GM19324 (cell line): ENCODE data around the gene ALDH8A1.

ENCODE experiments used
- ATAC-seq: cut with Tn5 transposase; IDR thresholded peaks from one replicate; pipeline ENCODE4 v1.9.1; 2021; ENCODE audit warnings: mild to moderate bottlenecking, moderate library complexity; ENCODE audit not compliant: unreplicated experiment, low FRiP score

The ALDH8A1 gene

GRCh38 chr6:134954272-134955000 lies 4.5 kb upstream of the ALDH8A1 start:
- no peak for ATAC-seq

DNA sequence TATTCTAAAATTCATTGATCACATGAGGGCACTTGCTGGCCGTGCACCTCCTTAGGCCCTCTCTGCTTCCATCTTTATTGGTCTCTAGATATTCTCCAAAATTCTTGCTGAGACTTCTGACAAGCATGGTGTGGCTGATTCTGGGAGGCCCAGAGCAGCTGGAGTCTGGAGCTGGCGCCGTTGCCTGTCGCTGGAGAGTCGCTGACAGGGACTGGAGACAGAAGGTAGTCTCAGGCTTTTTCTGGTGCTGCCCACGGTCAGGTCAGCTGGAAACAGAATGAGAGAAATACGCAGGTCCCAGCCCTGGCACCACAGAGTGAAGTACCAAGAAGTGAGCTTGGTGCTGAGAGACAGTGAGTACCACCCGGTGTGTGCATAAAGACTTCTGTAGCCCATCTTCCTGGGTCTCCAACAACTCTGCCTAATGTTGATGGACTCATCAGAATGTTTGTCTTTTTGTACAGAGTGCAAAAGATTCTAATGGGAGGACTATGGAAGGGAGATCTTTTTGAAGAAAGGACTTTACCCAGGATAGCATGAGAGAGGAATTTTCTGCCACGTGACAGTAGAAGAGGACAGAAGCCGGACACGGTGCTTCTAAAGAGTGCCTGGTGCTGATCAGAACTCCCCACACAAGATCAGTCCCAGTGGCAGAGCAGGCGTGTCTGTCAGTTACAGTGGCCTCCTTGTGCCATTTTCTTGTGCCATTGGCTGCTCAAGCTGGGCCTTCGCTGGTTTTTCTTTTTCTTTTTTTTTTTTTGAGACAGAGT lies 1.8 kb upstream of the ALDH8A1 start:
- no peak for ATAC-seq

DNA sequence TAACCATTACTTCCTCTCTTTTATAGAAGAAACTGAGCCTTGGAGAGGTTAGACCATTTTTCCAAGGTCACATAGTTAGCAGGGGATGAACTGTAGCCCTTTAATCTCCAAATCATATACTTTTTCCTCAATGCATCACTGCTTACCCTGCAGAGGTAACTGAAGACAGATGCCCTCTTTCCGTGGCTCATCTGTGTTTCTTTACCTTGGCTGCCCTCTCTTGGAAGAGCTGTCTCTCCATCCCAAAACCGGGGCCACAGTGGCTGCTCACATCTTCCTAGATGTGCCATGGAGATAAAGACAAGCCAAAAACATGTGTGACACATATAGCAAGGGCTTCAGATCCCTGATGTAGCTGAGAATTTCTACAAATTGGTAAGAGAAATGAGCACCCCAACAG lies 581 bp upstream of the ALDH8A1 start:
- no peak for ATAC-seq

DNA sequence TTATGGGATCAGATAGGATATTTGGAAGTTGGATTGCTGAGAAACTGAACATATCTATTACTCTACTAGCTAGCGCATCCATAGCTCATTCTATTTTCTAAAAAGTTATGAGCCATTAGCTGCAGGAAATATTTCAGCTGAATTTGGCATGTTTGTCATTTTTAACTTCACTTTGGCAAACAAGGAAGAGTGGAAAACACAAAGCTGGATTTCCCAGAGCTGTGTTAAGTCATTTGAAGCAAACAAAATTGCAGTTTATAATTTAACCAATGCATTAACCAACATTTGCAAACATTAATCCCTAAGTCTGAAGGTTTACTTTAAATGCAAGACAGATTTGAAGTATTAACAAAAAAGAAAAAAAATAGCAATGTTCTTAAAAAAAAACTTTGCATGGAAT lies 1.2 kb downstream of the ALDH8A1 start:
- no peak for ATAC-seq

GRCh38 chr6:134948142-134948541 lies 1.8 kb downstream of the ALDH8A1 start:
- no peak for ATAC-seq

GRCh38 chr6:134945045-134945444 lies 4.9 kb downstream of the ALDH8A1 start:
- ATAC-seq: no peak

GRCh38 chr6:134943522-134944111 lies 6.3 kb downstream of the ALDH8A1 start:
- no peak for ATAC-seq

DNA sequence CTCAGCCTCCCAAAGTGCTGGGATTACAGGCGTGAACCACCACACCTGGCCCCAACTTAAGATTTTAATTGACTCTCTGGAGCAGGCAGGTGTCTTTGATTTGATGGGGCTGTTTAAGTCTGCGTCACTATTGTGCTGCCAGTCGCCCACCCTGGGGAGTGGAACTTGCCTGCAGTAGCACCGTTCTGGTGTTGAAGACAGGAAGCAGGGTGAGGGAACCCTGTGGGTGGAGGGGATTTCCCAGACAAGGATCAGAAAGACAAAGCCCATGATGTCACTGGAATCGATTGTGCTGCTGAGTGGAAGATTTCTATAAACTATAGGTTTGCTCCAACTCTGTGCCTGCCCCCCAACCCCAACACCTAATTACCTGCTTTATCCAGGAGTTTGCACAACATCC lies 11.0 kb downstream of the ALDH8A1 start:
- ATAC-seq: no peak

- ATAC-seq: no peak
Measured at GRCh38 chr6:134937426-134937825, 12.5 kb downstream of the ALDH8A1 start.

- ATAC-seq: no peak
Measured at GRCh38 chr6:134936931-134937330, 13.0 kb downstream of the ALDH8A1 start.

- no peak for ATAC-seq
Measured at GRCh38 chr6:134936476-134936875, 13.4 kb downstream of the ALDH8A1 start.

- ATAC-seq: no peak
Measured at GRCh38 chr6:134934793-134935485, 15.0 kb downstream of the ALDH8A1 start.

DNA sequence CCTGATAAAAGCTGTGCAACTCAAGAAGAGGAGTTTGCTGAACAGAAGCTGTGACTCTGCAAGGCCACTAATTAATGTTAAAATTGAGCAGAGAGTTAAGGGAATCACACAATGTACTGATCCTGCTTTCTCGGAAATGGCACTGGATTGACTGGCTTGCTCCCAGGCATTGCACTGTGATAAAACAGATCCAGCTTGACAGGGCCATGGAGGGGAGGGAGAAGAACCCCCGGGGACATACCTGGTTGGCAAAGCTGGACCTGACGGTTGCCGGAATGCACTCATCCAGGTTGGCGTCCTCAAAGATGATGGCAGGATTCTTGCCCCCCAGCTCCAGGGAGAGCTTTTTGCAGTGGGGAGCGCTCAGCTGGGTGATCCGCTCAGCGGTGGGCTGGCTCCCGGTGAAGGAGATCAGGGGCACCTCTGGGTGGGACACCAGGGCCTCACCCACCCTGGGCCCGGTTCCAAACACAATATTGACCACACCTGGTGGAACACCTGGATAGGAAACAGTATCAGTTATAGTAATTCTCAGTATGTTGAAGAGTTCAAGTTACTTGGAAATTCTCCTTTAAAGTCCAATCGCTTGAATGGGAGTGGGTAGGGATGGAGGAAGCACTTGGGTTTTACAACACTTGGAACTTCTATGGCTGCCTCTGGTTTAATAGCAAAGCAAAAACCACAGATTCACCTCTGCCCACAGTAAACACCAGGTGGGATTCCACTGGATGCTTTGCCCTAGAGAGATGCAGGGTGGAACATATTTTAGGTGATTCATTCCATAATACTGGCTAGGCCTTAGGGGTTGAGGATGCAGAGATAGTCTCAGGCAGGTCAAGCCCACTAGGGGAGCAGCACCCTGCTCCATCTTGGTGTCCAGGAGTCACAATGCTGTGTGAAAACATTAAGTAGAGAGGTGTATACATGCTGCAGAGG lies 17.1 kb downstream of the ALDH8A1 start:
- ATAC-seq: no peak

- no peak for ATAC-seq
Measured at GRCh38 chr6:134932098-134932497, 17.8 kb downstream of the ALDH8A1 start.

- ATAC-seq: no peak
Measured at GRCh38 chr6:134930463-134930862, 19.4 kb downstream of the ALDH8A1 start.

GRCh38 chr6:134928151-134928900 lies 21.6 kb downstream of the ALDH8A1 start:
- no peak for ATAC-seq

DNA sequence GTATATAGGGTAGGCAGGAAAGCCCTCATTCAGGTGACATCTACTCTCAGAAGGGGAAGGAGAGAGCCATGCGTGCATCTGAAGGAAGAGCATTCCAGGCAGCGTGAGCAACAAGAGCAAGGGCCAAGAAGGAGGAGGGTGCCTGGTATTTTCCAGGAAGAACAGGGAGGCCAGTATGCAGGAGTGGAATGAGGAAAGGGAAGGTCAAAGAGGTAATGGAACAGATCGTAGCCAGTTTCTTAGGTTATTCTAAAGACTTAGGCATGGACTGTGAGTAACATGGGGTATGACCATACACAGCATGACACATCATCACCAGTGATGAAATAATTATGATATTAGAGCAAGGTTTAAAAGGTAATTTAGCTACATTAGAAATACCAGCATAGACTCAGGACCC lies 24.1 kb downstream of the ALDH8A1 start:
- no peak for ATAC-seq

DNA sequence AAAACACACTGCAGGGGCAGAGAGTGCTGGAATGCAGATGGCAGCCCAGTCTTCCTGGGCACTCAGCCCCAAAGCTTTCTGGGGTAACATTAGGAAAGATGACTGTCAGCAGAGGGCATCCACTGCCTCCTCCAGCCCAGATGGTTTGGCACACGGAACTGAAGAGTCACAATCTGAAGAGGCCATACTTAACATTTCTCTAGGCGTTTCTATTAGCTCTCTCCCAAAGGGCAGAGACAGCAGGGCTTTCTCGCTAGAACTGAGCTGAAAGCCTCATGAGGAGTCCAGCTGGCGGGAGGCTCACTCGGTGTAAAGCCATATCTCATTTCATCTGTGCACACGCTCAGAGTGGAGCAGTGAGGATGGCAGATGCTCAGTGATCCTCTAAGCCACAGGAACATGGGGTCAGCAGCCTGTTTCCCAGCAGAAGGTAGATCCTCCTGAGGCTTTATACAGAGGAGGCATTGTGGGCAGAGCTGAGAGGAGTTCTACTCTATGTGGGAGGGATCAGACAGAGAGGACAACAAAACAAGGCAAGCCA lies 28.1 kb downstream of the ALDH8A1 start:
- no peak for ATAC-seq

GRCh38 chr6:134921276-134921675 lies 28.6 kb downstream of the ALDH8A1 start:
- ATAC-seq: no peak
